ENCODE results near the gene FMNL2. TPM values are rescaled to one million over a fixed set of nuclear protein-coding genes. Genes with fewer than 3 reads are reported as not detected.

Gene FMNL2
- total RNA-seq, 1 experiment from 2014 or later: 46.5 TPM

DNA sequence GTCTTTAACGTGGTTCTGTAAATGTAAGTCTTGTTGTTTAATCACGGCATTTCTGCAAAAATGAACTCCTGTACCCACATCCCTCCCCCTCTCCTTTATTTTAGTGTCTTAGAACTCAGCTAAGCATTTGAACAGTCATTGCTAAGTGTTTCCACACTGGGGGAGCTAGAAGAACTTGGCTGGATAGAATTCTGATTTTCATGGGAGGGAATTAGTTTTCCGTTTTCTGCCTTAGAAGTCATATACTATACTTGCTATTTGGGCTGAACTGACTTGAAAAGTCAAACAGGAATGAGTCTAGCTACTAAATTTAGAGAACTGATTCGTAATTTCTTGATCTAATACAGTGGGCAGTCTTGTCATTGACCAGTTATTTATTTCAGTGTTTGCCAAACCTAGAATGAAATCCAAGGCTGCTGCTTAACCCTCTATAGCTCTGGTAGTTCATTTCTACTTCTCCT lies 61.1 kb downstream of the FMNL2 start:
- no peaks in the 10 kb centered on the region for H3K9me3 Mint-ChIP-seq (ENCODE audit: low read depth, unreplicated experiment)
- peaks cover 40% of the 10 kb centered on the region for H3K4me1 Mint-ChIP-seq (ENCODE audit: low read depth, unreplicated experiment)
- no peak for DNase-seq
- BruUV-seq (replicated peaks): no TSS peak
- H3K27me3 Mint-ChIP-seq (ENCODE audit: unreplicated experiment): no peaks in the 10 kb centered on the region
- TF ChIP-seq CTCF (IDR thresholded peaks at IDR 0.05; ENCODE audit: unreplicated experiment): no peak
- no peaks in the 10 kb centered on the region for H3K36me3 Mint-ChIP-seq (ENCODE audit: insufficient read depth, unreplicated experiment)
- intact Hi-C loops (cut with micrococcal nuclease; ENCODE audit: unreplicated experiment): no loop called here
- H3K4me3 Mint-ChIP-seq (ENCODE audit: low read depth, unreplicated experiment): no peak overlapping the region
- no peak overlapping the region for H3K27ac Mint-ChIP-seq (ENCODE audit: unreplicated experiment)
- CTCF ChIA-PET: interaction anchor here (0.5 kb wide), 1 partner anchor 185 kb away, joined by 5 read pairs; no protein-coding TSS in a partner anchor

DNA sequence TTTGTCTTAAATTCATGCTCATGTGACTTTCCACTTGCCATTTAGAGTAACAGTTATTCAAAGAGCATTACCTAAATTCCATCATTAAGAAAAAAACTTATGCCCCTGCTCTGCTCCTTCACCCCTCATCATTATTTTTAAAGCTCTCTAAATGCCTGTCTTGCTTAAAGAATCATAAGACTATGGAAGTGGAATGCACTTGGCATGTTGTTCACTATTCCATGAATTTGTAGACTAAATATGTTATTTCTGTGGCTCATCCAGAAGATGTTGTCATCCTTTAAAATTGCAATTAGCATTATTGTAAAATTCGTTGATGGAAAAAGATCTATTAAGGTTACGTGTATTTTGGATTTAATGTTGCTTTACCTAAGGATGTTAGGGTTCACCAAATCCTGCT lies 61.8 kb downstream of the FMNL2 start:
- no TSS peak for BruUV-seq (replicated peaks)
- H3K9me3 Mint-ChIP-seq (ENCODE audit: low read depth, unreplicated experiment): no peaks in the 10 kb centered on the region
- no peaks in the 10 kb centered on the region for H3K27me3 Mint-ChIP-seq (ENCODE audit: unreplicated experiment)
- TF ChIP-seq CTCF (IDR thresholded peaks at IDR 0.05; ENCODE audit: unreplicated experiment): no peak
- no peaks in the 10 kb centered on the region for H3K36me3 Mint-ChIP-seq (ENCODE audit: insufficient read depth, unreplicated experiment)
- H3K27ac Mint-ChIP-seq (ENCODE audit: unreplicated experiment): no peak overlapping the region
- CTCF ChIA-PET: no interaction called here
- intact Hi-C loops (cut with micrococcal nuclease; ENCODE audit: unreplicated experiment): no loop called here
- H3K4me1 Mint-ChIP-seq (ENCODE audit: low read depth, unreplicated experiment): peaks cover 42% of the 10 kb centered on the region
- no peak overlapping the region for H3K4me3 Mint-ChIP-seq (ENCODE audit: low read depth, unreplicated experiment)
- no peak for DNase-seq

DNA sequence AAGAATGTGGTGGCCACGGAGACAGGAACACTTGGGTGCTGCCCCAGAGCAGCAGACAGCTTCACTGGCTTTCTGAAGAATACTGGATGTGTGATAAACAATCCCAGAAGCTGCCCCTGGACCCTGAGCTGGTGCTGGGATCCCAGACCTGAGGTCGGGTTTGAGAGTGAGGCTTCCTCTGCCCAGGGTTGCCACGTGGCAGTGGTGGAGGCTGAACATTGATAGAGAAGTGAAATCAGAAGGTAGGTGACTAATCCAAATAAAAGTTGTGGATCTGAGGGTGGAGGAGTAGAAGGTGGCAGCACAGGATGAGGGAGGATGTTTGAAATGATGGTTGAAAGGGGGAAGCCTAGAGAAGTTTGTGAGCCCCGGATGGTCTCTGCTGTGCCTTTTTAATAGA lies 64.0 kb downstream of the FMNL2 start:
- Mint-ChIP-seq H3K36me3 (ENCODE audit: insufficient read depth, unreplicated experiment) (no peaks in the 10 kb centered on the region), H3K4me1 (ENCODE audit: low read depth, unreplicated experiment) (peaks cover 51% of the 10 kb centered on the region), H3K9me3 (ENCODE audit: low read depth, unreplicated experiment) (no peaks in the 10 kb centered on the region), H3K27me3 (ENCODE audit: unreplicated experiment) (no peaks in the 10 kb centered on the region), H3K27ac (ENCODE audit: unreplicated experiment) (peak overlapping the region; percentile 29), H3K4me3 (ENCODE audit: low read depth, unreplicated experiment) (peak overlapping the region; percentile 4)
- no peak for DNase-seq
- CTCF ChIA-PET: no interaction called here
- intact Hi-C loops (cut with micrococcal nuclease; ENCODE audit: unreplicated experiment): no loop called here
- BruUV-seq (replicated peaks): no TSS peak
- no peak for TF ChIP-seq CTCF (IDR thresholded peaks at IDR 0.05; ENCODE audit: unreplicated experiment)

- no peak for DNase-seq
- no peak overlapping the region for H3K27ac Mint-ChIP-seq (ENCODE audit: unreplicated experiment)
- TF ChIP-seq CTCF (IDR thresholded peaks at IDR 0.05; ENCODE audit: unreplicated experiment): no peak
- CTCF ChIA-PET: no interaction called here
- H3K4me3 Mint-ChIP-seq (ENCODE audit: low read depth, unreplicated experiment): no peak overlapping the region
- H3K36me3 Mint-ChIP-seq (ENCODE audit: insufficient read depth, unreplicated experiment): peaks cover 8% of the 10 kb centered on the region
- peaks cover 68% of the 10 kb centered on the region for H3K4me1 Mint-ChIP-seq (ENCODE audit: low read depth, unreplicated experiment)
- intact Hi-C loops (cut with micrococcal nuclease; ENCODE audit: unreplicated experiment): no loop called here
- no peaks in the 10 kb centered on the region for H3K27me3 Mint-ChIP-seq (ENCODE audit: unreplicated experiment)
- no TSS peak for BruUV-seq (replicated peaks)
- no peaks in the 10 kb centered on the region for H3K9me3 Mint-ChIP-seq (ENCODE audit: low read depth, unreplicated experiment)
Measured at GRCh38 chr2:152400607-152401214, 65.7 kb downstream of the FMNL2 start.

All from Calu3 (cell line).